ENCODE measurements around the gene SLC6A1. TPM values are rescaled to one million over a fixed set of nuclear protein-coding genes. Genes with fewer than 3 reads are reported as not detected.

The SLC6A1 gene
- total RNA-seq, 1 donor from 2014 or later, result 0.62 TPM

DNA sequence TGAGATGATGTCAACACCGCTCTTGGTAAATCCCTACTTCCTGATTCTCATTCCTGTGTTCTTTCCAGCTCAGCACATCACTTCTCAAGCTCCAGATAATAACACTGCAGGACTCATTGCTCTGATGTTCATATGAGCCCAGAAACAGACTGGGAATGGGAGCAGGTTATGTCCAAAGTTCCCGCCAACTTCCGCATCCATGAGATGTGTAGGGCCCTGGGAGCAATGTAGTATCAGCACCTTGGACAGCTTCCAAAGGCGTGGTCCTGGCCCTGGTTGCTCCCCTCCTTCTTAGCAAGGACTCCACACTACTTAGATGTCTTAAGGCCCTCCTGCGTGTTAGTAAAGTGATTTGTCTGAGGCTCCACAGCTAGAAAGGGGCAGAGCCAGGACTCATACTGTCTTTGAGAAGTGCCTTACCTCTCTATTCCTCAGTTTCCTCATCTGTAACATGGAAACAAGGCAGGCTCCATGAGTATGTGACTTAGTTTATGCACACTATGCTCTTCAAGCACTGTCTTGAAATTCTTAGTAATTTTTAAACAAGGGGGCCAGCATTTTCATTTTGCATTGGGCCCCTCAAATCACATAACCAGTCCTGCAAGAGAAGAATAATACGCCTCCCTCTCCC, 27.9 kb upstream of the SLC6A1 start:
- intact Hi-C loops (cut with micrococcal nuclease), result no loop called here
- ATAC-seq (peak; percentile 28), DNase-seq (no peak)

DNA sequence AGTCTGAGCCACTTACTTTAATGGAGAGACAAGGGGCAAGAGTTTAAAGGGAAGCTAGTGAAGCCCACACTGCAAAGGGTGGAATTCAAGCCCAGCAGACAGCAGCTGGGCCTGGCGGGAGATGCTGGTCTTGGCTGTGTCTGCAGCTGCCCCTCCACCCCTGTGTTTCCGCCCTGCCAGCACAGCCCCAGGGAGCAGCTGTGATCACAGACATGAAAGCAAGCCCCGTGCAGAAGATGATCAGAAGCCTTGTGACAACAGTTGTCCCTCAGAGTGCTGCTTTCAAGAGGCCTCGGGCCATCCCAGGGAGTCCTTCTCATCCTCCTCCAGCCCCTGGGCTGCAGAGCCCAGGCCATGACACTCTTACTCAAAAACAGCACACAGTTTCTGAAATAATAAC, 24.1 kb upstream of the SLC6A1 start:
- intact Hi-C loops (cut with micrococcal nuclease), result no loop called here
- ATAC-seq, result peak; percentile 48
- DNase-seq, result no peak

DNA sequence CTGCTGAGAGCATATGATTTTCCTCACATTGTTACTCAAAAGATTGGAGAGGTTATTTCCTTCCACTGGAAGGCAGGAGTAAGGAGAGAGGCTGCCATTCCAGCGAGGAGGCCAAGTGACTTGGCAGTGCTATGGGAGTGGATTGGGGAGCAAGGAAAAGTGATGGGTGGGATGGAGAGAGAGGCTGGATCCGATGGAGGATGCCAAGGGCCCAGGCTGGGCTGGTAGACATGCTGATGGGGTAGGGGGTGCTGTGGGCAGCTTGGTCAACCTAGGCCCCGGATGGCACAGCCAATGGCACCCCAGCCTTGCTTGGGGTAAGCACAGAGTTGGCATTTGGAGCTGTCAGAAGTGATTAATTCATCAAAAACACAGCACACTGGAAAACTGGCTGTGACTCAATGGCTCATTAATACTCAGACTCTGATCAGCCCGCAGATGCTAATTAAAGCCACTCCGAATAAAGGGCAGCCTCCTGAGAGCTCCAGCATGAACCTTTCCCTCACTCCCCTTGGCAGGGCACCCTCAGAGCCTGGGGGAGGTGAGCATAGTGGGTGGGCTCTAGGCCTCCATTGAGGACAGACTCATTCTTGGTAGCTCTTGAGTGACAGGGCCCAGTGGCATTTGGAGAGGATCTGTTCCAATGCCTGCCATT, 22.1 kb upstream of the SLC6A1 start:
- DNase-seq (no peak), ATAC-seq (no peak)
- intact Hi-C loops (cut with micrococcal nuclease), result no loop called here

DNA sequence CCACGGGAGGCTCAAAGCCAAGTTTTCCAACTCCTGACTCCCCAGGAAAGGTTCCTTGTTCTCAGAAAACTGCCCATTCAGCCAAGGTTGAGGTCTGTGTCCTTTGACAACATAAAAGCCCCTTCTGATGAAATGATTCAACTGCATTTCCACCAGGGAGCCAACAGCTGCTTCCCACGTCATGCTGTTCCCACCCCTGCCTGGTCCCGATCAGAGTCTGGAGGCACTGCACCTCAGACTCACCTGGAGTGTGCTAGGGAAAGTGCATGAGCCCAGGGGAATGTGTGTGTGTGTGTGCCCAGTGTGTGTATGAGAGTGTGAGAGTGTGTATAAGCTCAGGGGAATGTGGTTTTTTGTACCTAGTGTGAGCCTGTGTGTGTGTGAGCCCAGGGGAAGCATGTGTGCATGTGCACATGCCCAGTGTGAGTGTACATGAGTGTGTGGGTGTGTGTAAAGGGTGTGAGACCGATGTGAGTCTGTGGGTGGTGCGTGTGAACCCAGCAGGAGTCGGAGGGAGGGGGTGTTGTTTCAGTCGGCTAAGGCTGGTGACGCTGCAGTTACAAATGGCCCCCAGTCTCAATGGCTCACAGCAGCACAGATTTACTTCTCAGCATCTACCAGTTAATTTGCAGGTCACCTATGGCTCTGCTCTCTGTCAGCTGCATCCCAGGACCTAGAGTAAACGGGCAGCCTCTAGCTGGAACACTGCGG, 20.3 kb upstream of the SLC6A1 start:
- DNase-seq (no peak), ATAC-seq (no peak)
- intact Hi-C loops (cut with micrococcal nuclease), result no loop called here

DNA sequence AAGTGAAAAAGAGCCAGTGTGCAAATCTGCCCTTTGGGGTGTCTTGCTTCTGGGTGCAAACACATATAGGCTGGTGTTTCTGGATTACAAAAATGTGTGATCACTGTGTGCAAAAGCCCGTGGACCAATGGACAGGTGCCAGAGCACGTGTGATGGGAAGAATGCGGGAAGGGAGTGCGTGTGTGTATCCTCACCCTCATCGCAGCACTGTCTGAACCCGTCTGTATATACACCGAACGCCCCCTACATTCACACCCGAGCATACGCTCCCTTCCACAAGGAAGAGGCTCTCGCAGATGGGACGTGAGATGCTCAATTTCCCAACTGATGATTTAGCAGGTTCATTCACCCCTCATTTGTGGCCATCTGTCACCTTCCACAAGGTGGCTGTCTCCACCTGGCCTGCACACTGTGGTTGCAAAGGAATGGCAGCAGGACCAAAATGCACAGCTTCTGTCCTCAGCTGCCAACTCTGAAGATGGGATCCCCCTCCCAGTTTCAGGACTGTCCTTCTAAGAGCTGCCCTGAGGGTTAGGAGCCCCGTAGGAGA, 19.4 kb upstream of the SLC6A1 start:
- ATAC-seq, result no peak
- DNase-seq, result no peak
- intact Hi-C loops (cut with micrococcal nuclease), result no loop called here

DNA sequence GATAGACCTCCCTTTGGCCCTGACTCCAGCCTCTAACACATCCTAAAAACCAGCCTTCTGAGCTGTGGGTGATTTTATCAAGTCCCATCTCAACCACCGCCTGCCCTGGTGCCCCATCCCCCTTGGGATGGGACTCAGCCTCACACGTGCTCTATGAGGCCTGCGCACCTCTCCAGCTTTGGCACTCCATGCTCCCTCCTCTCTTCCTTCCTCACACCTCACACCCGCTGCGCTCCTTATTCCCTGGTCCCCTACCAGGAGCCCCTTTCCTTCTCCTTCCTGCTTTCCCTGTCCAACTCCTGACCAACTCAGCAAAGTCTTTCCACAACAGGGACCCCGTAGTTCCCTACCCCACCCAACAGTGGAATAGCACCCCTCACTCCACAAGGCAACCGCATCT, 18.4 kb upstream of the SLC6A1 start:
- no peak for ATAC-seq
- intact Hi-C loops (cut with micrococcal nuclease), result no loop called here
- DNase-seq, result no peak

DNA sequence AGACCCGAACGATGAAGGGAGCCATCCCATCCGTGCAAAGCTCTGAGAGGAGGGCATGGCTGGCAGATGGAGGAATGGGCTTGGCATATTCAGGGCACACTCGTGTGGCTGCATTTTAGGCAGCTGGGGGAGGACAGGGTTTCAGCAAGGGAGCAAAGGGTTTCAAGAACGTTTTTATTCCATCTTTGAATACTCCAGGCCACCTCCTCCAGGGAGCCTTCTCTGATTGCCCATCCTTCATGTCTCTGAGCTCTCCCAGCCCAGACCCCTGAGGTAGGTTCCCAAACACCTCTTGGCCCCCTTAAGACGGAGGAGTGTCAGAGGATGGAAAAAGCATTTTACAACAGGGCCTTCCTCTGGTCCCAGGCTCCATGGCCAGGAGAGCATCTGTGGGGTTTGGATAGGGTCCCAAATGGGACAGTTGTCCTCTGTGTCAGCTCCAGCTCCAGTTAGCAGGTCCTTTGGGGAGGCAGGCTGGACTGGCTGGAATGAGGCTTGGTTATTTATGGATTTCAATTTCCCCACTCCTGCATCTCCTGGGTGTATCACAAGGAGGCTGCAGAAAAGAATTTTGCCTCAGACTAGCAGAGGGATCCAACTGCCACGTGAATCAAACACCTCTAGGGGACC, 17.7 kb upstream of the SLC6A1 start:
- intact Hi-C loops (cut with micrococcal nuclease), result no loop called here
- DNase-seq (no peak), ATAC-seq (no peak)

DNA sequence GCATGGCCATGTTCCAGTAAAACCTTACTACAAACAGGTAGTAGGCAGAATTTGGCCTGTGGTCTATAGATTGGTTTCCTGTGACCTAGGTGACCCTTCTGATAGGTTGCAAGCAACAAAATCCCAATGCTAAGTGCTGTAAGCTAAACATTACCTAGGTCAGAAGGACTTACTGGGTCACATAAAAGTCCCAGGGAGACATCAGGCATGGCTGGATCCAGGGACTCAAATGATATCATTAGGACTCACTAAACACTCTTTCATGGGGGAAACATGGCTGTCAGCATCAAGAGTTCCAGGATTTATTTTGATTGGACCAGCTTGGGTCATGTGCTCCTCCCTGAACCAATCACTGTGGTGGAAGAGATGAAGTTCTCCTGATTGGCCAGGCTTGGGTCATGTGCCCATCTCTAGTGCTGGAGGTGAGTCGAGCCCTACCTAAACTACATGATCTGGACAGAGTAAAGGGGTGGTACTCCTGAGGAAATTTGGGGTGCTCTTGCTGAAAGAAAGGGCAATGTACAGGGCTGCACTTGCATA, 16.8 kb upstream of the SLC6A1 start:
- intact Hi-C loops (cut with micrococcal nuclease), result no loop called here
- DNase-seq (no peak), ATAC-seq (no peak)

DNA sequence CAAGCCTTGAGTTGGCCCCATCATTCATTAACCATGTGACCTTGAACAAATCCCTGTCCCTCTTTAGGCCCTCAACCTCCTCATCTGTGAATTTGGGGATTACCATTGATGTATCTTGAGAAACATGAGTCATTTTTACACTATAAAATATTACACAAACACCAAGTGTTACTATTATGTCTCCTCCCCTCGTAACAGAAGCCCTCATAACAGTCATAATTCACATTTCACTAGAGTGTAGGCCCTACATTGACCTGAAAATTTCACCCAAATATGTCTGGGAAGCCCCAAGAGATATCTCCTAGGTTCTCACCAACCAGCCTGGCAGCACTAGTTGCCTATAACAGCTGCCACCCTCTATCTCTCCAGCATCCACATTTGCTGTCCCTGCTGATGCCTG, 15.8 kb upstream of the SLC6A1 start:
- no peak for DNase-seq
- intact Hi-C loops (cut with micrococcal nuclease), result no loop called here
- ATAC-seq, result no peak

DNA sequence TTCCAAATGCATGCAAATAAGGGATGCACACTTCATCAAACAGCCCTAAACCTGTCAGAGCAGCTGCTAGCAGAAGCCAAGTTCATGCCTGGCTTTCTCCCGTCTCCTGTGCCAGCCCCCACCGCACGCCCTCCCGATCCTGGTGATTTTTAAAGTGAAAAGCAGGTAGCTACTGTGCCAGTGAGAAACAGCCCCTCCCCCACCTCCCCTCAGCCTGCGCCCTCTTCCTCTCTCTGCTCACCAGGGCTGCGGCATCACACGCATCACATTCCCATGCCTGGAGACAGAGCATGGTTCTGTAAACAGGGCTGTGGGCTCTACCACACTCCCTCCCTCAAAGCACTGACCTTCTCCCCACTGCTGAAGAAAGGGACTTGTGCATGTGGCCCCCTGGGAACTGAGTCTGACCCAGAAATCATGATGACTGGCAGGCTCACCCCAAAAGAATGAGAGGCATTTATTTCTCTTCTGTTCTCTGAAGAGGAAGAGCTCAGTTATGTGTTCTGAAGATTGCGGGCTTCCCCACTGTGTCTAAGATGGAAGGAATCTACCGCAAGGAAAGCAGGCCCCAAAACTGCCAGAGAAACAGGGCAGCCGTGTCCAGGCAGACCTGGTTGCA, 14.5 kb upstream of the SLC6A1 start:
- ATAC-seq (no peak), DNase-seq (no peak)
- intact Hi-C loops (cut with micrococcal nuclease), result no loop called here

DNA sequence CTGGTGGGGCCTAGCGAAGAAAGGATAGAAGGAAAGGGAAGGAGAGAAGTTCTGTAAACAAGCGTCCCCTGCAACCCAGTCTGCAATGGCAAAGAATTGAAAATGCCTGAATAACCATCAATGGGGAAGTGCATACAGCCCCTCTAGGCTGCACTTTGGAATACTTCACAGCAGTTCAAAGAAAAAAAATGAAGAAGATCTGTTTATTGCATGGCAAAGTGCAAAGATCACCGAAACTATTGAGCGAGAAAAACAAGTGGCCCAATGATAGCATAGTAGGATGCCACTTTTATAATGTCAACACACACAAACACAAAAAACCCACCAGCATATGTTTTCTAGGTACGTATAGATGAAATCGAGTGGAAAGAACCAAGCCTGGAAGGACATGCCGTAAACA, 13.6 kb upstream of the SLC6A1 start:
- DNase-seq (no peak), ATAC-seq (no peak)
- intact Hi-C loops (cut with micrococcal nuclease), result no loop called here

DNA sequence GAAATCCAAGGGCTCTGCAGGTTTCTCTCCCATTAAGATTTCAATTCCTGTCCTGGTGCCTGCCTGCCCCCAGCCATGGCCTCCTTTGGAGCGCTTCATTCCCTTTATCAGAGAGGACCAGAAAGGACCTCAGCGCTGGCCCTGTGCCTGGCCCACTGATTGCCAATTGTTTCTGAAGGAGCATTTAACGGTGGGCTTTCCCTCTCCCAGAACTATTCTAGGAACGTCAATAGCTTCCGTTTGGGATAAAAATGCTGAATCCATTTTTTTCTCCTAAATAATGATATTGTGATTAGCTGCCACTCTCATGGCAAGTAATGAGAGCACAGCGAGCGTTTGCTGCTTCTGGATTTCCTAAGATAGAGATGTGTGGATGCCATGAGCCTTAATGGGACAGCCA, 12.2 kb upstream of the SLC6A1 start:
- intact Hi-C loops (cut with micrococcal nuclease), result no loop called here
- ATAC-seq (peak; percentile 41), DNase-seq (no peak)

DNA sequence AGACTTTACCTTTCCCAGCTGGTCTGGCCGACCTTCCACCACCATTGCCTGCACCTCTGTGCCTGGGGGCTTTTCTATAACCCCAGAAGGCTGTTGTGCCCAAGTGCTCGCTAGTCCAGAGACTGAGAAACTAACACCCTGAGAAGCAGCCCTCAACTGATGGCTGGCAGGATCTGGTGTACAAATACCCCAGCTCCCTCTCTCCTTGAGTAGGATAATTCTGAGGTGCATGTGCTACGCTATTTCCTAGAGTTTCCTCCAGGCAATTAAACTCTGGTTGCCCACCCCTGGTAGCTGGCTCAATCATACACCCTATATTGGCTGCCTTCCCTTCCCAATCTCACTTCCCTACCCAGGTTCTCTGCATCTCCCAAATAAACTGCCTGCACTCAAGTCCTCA, 11.5 kb upstream of the SLC6A1 start:
- no peak for DNase-seq
- no peak for ATAC-seq
- intact Hi-C loops (cut with micrococcal nuclease), result no loop called here

DNA sequence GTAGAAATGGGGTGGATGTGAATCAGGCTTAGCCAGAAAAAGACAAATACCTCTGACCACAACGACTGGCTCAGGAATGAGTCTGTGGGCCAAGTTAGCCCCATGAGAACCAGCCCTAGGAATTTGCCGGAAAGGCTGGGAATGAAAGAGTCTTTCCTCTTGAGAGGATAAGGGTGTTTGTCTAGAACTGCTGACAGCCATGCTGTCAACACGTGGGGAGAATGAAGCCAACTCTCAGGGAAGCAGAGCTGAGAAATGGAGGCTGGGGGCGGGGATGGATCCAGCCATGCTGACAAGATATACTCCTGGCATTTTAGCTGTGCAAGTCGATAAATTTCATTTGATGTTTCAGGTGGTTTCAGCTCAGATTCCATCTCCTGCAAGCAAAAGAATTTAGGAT, 10.6 kb upstream of the SLC6A1 start:
- ATAC-seq, result peak; percentile 32
- intact Hi-C loops (cut with micrococcal nuclease), result no loop called here
- DNase-seq, result no peak

DNA sequence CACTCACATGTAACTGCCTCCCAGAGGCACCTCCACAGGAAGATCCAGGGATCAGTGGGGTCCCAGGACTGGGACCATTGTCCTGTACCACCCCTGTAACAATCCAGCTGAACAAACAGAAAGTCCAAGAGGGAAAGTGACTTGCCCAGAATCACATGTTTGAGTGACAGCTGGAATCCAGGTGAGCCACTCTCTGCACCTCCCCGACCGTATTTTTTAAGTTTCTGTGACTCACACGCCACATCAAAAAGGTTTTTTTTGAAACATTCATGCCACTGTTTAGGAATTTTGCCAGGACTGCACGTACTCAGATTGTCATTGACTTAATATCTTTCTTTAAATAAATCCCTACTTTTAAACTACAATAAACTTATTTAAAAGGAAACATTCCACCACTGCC, 9.8 kb upstream of the SLC6A1 start:
- intact Hi-C loops (cut with micrococcal nuclease), result no loop called here
- ATAC-seq, result no peak

DNA sequence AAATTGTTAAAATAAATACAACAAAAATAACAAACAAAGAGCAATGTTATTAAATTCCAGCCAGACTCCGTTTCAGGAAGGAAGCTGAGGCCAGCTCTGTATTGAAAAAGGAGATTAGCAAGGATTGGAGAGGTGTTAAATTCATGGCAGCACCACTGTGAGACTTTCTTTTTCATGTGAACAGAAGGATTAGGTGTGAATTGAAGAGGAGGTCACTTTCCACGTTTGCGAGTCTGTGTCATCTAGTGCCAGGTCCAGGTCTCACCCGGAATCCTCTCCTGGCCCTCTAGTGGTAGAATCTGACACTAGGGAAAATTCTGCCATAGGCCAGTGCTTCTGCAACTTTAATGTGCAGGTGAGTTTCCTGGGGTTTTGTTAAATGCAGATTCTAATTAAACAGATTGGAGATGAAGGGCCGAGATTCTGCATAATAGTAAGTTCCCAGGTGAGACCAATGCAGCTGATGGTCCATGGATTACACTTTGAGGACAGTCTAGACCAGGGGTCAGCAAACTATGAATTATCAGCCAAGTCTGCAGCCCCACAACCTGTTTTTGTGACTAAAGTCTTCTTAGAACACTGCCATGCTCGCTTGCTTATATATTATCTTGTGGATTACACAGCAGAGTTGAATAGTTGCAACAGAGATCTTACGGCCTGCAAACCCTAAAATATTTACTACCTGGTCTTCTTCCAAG, 9.2 kb upstream of the SLC6A1 start:
- peak; percentile 67 for ATAC-seq
- intact Hi-C loops (cut with micrococcal nuclease), result no loop called here
- no peak for DNase-seq

More for the DNA sequence above, 9.8 kb upstream of the SLC6A1 start:
- no peak for DNase-seq

DNA sequence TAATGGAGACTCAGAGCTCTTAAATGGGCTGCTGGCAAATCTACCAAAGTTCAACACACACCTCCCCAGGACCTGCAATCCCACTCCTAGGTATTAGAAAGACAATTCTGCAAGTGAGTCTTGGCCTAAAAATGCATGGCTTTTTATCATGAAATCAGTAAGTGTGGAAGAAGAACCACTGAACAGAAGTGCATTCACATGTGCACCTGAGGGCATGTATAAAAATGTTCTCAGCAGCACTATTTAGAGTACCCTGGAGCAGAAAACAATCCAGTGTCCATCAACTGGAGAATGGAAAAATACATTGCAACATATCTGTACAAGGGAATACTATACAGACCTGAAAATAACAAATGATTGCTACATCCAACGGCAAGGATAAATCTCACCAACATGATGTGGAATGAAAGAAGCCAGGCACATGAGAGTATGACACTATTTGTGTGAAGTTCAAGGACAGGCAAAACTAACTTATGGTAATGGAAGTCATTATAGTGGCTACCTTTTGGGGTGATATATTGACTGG, 8.1 kb upstream of the SLC6A1 start:
- no peak for DNase-seq
- intact Hi-C loops (cut with micrococcal nuclease), result no loop called here
- ATAC-seq, result no peak

DNA sequence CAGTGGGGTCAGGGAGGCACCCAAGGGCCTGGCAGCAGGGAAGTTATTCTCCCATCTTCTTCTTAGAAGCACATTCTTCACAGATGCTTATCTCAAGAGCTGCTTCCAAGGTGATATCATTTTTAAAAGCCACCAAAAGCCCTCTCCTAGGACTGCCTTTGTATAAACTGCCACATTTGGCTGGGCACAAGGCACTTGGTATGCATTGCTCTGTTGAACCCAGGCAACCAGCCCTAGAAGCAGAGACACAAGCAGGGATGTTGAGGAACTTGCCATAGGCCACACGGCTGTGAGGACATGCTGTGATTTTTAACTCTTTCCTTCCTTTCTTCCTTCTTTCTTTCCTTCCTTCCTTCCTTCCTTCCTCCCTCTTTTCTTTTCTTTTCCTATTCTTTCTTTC, 7.4 kb upstream of the SLC6A1 start:
- no peak for DNase-seq
- intact Hi-C loops (cut with micrococcal nuclease), result no loop called here
- ATAC-seq, result no peak

DNA sequence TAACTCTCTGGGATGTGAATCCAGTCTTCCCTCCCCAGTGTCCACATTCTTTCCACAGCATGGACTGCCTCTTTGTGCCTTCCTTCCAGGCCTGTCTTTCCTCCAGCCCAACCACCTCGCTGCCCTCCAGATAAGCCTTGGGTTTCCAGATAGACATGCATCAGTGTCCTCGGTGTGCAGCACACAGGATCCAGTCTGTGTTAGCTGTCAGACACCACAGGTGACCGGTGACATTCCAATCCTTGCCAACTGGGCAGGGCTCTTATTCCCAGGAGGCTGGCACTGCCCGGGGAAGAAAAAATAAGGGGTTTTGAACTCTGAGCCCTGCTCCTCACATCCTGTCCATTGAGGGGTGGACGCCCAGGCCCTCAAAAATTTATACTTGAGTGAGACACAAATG, 6.0 kb upstream of the SLC6A1 start:
- intact Hi-C loops (cut with micrococcal nuclease), result no loop called here
- ATAC-seq (peak; percentile 91), DNase-seq (peak; percentile 49)

Data from left ventricle myocardium superior (tissue), 1 donor.